ENCODE data around the gene KLK6. TPM values are rescaled to one million over a fixed set of nuclear protein-coding genes. Genes with fewer than 3 reads are reported as not detected.

The KLK6 gene
- total RNA-seq, 4 donors from 2014 or later, result not detected

GRCh38 chr19:50943074-50943828 is 26.1 kb downstream of the KLK6 start:
- Histone ChIP-seq H3K4me3 (replicated peaks in 1 of 3) (no peak overlapping the region), H3K4me1 (no peaks in the 10 kb centered on the region), H3K27me3 (no peaks in the 10 kb centered on the region), H3K36me3 (no peaks in the 10 kb centered on the region), H3K9me3 (no peaks in the 10 kb centered on the region), H3K27ac (no peak overlapping the region)
- 81 to 89% methylated on average over 10 of the region's 10 CpGs for WGBS, 2 donors
- intact Hi-C loops (cut with DNase I), result no loop called here
- DNase-seq, result no peak
- TF ChIP-seq POLR2A (IDR thresholded peaks at IDR 0.05) (no peak), CTCF (IDR thresholded peaks at IDR 0.05) (no peak)

GRCh38 chr19:50939596-50939995 is 29.8 kb downstream of the KLK6 start:
- Histone ChIP-seq H3K27me3 (no peaks in the 10 kb centered on the region), H3K4me3 (replicated peaks in 1 of 3) (no peak overlapping the region), H3K9me3 (no peaks in the 10 kb centered on the region), H3K4me1 (no peaks in the 10 kb centered on the region), H3K27ac (no peak overlapping the region), H3K36me3 (no peaks in the 10 kb centered on the region)
- DNase-seq, result no peak
- TF ChIP-seq POLR2A (IDR thresholded peaks at IDR 0.05) (no peak), CTCF (IDR thresholded peaks at IDR 0.05) (no peak)
- 73 to 75% methylated on average over 2 of the region's 2 CpGs for WGBS, 2 donors
- intact Hi-C loops (cut with DNase I), result no loop called here

- no peak for DNase-seq
- Histone ChIP-seq H3K36me3 (no peaks in the 10 kb centered on the region), H3K4me1 (peaks cover 0 to 3% of the 10 kb centered on the region in 2 donors), H3K9me3 (no peaks in the 10 kb centered on the region), H3K27ac (no peak overlapping the region), H3K4me3 (replicated peaks in 1 of 3) (no peak overlapping the region), H3K27me3 (no peaks in the 10 kb centered on the region)
- WGBS, 2 donors, result 63 to 68% methylated on average over 8 of the region's 8 CpGs
- intact Hi-C loops (cut with DNase I), result no loop called here
- no peak for TF ChIP-seq CTCF (IDR thresholded peaks at IDR 0.05)
- TF ChIP-seq POLR2A (IDR thresholded peaks at IDR 0.05), result no peak
Measured at GRCh38 chr19:50933640-50934039, 35.8 kb downstream of the KLK6 start.

- no peak overlapping the region for H3K27ac ChIP-seq
- H3K4me3 ChIP-seq (replicated peaks in 1 of 3), result no peak overlapping the region
- H3K9me3 ChIP-seq, result no peaks in the 10 kb centered on the region
- no peaks in the 10 kb centered on the region for H3K36me3 ChIP-seq
- peaks cover 0 to 3% of the 10 kb centered on the region in 2 donors for H3K4me1 ChIP-seq
- no peak for DNase-seq
- WGBS, 2 donors, result 70 to 75% methylated on average over 4 of the region's 4 CpGs
- intact Hi-C loops (cut with DNase I), result no loop called here
- TF ChIP-seq POLR2A (IDR thresholded peaks at IDR 0.05) (no peak), CTCF (IDR thresholded peaks at IDR 0.05) (no peak)
- no peaks in the 10 kb centered on the region for H3K27me3 ChIP-seq
Measured at GRCh38 chr19:50932690-50933083, 36.7 kb downstream of the KLK6 start.

DNA sequence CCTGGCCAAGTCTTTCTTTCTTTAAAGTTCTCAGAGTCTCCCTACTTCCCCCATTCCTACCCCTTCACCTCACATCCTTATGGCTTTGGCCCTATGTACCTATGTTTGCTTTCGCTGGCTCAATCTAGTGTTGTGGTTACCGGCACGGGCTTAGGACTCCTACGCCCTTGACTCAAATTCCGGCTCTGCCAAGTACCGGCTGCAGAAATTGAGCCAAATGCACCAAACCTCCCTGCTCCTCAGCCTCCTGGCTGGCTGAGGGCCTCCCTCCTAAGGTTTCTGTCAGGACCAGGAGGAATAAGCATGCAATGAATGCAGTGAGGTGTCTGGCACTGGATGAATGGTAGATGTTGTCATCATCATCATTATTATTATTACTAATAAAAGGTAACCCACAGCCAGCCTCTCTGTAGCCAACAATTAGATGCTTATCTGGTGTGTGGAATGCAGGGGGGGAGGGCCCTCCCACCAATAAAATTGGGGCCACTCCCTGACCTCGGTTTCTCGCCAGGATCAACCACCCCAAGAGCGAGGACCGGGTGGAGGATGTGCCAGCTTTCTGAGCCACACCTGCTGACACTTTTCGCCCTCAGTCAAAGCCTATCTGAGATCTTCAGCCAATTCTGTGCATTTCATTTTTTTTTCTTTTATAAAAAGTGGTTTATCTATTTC is 37.2 kb downstream of the KLK6 start:
- WGBS, 2 donors, result 78 to 84% methylated on average over 11 of the region's 11 CpGs
- no peak overlapping the region for H3K4me3 ChIP-seq (replicated peaks in 1 of 3)
- no peak for DNase-seq
- H3K4me1 ChIP-seq, result peaks cover 0 to 3% of the 10 kb centered on the region in 2 donors
- H3K9me3 ChIP-seq, result no peaks in the 10 kb centered on the region
- H3K27ac ChIP-seq, result no peak overlapping the region
- H3K27me3 ChIP-seq, result no peaks in the 10 kb centered on the region
- TF ChIP-seq CTCF (IDR thresholded peaks at IDR 0.05), result no peak
- intact Hi-C loops (cut with DNase I), result no loop called here
- H3K36me3 ChIP-seq, result no peaks in the 10 kb centered on the region

Data from thyroid gland (tissue), 4 donors.